CD4-positive, alpha-beta T cell treated with Interferon alpha-2 for 1 hour (primary cell): ENCODE results near the gene ANO1.

ENCODE experiments used
- DNase-seq, 2 donors: peaks; one replicate each; pipeline ENCODE4 v3.0.0-alpha.2; 2020 to 2022

Gene ANO1

DNA sequence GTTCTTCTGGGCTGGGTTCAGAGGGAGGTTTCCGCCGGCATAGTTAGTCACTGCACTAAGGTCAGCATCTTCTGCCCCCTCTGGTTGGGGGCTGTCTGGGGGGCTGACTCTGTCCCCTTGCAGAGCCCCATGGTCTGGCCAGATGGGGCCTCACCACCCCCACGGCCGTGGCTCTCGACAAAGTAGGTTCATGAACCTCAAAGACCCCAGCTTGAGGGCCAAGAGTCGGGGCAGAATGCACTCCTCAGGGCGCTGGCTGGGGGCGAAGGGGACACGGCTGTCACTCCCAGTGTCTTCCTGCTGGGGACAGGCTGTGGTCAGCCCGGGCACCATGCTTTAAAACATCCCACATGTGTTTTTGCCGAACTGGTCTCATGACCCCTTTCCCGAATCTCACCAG, 20.8 kb downstream of the ANO1 start:
- no peak for DNase-seq

DNA sequence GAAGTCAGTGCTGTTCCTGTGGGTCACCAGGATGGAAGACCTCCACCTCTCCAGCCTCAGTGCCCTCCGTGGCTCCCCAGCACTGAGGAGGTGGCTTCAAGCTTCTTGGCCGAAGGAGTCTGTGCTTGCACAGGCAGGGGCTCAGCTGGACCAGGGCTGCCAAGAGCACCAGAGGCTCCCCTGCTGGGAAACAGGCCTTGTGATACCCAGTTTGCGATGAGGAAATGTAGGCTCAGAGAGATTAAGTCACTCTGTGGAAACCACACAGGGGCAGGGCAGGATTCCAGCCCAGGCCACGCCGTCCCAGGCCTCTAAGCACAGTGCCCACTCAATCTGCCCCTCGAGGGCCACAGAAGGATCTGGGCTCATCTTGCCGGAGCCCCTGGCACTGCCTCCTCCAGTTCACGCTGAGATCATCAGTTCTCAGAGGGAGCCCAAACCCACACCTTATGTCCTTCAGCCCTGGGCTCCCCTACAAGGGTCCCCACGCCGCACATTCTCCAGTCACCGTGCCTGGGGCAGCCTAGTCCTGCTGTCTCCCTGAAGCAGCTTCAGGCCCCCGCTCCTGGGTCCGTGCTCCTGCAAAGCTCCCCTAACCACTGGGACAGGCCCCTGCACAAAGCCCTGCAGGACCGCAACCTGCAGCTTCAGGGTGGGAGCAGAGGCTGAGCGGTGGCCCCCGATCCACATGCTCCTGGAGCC, 21.6 kb downstream of the ANO1 start:
- no peak for DNase-seq

DNA sequence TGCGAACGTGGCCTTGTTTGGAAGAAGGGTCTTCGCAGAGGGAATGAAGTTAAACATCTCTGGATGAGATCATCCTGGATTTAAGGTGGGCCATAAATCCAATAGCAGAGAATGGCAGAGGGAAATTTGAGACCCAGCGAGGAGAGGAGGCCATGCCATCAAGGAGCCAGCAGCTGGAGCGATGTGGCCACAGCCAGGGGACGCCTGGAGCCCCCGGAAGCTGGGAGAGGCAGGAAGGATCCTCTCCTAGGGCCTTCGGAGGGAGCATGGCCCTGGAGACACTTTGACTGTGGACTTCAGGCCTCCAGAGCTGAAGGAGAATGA, 22.1 kb downstream of the ANO1 start:
- no peak for DNase-seq

DNA sequence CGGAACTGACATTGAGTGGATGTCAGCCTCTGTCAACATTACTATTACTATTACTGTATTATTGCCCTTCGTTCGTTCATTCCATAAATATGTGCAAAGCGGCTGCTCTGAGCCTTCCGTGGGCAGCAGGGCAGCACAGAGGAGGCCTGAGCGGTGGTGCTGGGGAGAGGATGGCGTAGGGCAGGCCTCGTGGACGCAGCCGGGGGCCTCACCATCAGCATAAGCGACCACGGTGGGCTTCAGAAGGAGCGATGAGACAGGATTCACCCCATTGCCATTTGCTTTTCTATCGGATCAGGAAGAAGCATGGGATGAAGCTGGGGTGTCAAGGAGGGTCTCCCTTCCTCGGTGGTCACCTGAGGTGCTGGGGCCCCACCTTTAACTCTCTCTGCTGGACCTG, 22.7 kb downstream of the ANO1 start:
- no peak for DNase-seq

- no peak for DNase-seq
Observed at GRCh38 chr11:70103256-70103975, 25.3 kb downstream of the ANO1 start.

- DNase-seq: no peak
Observed at GRCh38 chr11:70104419-70104818, 26.3 kb downstream of the ANO1 start.

GRCh38 chr11:70104961-70105360, 26.8 kb downstream of the ANO1 start:
- no peak for DNase-seq

- DNase-seq: no peak
Observed at GRCh38 chr11:70105369-70105754, 27.2 kb downstream of the ANO1 start.

DNA sequence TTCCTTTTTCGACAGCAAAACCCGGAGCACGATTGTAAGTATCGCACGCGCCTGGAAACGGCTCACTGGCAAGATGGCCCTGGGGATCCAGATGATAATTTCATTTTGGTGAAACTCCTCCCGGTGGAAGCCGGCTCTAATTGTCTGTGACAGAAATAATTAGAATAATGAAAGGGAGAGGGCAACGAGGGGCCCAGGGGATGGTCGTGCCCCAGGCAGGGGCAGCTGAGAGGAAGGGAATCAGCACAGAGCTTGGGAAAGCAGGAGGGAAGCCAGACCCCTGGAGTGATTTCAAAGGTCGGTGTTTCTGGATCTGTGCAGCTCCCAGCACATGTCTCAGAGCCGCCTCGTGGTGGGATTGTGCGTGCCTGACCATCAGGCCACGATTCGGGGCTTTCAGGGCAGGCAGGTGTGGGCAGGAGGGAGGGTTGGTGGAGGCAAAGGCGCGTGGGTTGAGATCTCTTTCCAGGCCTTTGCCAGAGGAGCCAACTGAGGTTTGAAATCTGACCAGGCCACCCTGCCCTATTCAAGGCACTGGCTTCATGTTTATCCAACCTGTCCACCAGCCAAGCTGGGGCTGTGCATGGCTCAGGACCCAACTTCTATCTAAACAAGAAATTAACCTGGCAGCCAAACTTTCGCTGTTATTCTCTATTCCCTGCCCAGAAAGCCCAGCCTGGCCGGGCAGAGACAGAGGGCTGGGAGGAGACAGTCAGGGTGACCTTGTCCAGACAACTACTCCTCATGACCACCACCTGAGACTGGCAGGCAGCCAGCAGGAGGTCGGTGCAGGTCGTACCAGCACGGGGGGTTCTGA, 27.8 kb downstream of the ANO1 start:
- no peak for DNase-seq

DNA sequence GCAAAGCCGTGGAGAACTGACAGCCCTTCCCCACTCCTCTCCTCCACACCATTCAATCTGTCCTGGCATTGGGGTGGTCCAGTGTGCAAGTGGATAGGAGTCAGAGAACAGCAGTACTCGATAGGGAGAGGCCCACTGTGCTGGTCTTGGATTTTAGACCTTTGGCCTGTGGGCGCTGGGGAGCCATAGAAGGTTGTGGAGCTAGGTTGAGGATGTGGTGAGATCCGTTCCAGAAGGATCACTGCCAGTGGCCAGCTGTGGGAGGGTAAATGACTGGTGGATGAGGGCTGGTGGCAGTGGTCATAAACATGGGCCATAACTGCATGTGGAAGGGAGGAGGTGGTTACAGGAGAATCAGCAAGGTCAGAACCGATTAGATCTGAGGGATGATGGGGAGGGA, 28.6 kb downstream of the ANO1 start:
- DNase-seq: no peak

GRCh38 chr11:70107191-70107590, 29.1 kb downstream of the ANO1 start:
- no peak for DNase-seq

- DNase-seq: no peak
Observed at GRCh38 chr11:70107756-70108155, 29.6 kb downstream of the ANO1 start.

GRCh38 chr11:70108250-70108649, 30.1 kb downstream of the ANO1 start:
- DNase-seq: no peak

- DNase-seq: no peak
Observed at GRCh38 chr11:70109006-70109405, 30.9 kb downstream of the ANO1 start.

- DNase-seq: no peak
Observed at GRCh38 chr11:70109903-70110302, 31.8 kb downstream of the ANO1 start.

DNA sequence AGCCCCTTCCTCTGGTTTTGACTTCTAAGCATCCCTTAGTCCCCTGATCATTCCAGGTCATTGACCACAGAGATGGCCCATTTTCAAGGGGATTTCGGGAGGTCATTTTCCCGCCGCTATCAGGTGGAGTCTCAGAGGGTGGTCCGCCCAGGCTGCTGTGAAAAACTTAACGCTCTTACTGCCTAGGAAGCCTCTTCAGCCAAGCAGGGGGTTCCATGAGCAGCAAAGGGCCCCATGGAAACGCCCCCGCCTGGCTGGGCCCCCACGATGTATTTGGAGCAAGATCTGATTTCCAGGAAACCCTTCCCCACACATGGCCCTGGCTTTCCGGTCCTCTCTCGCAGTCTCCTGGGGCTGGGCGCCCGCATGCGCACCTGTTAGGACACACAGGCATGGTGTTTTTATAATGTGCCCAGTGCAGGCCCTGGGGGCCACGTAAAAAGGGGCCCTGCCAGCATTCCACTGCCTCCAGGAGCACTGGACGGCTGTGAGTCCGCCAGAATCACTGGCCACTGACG, 32.5 kb downstream of the ANO1 start:
- DNase-seq: no peak

DNA sequence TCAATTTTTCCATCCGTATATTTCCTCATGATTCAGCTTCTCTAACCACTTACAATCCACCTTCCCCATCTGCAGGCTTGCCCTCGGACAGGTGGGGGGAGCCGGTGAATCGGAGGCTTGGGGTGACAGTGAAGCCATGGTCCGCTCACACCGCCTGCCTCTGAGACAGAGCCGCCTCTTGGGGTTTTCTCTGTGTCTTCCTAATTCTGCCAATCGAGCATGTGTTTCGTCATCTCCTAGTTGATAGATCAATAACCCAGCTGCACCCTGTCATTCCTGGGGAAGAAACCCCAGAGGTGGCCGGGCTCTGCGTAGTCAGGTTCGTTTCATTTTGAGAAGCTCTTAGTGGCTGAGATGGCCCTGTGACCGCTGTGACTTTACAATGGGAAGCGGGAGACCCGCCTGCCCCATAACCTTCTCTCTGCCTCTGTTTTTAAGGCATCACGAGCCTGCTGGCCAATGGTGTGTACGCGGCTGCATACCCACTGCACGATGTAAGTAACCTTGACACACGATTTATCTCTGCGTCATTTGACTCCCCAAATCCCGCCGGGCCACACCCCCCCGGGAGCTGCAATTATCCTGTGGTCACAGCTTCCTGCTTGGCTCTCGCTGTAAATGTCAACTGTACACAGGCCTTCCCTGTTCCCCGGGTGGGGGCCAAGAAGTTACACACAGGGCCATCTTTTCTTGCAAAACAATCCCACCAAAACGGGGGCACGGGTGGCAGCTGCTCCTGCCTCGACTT, 33.3 kb downstream of the ANO1 start:
- DNase-seq: no peak

GRCh38 chr11:70112017-70112434, 33.9 kb downstream of the ANO1 start:
- DNase-seq: no peak

DNA sequence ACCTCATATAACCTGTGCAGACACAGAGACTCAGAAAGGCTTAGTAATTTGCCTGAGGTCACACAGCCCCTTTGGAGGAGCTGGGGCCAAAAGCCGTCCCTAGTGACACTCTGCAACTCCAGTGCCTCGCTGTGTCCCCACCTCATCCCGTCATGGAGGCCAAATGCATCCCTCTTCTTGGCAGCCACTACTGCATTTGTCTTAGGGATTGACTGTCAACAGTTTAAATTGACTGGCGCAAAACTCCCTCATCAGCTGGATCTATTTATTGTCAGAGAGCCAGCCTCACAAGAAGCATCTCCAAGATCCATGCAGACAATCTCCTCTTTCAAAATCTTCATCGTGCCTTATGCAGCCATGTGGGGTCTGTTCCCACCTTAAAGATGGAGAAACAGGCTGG, 35.7 kb downstream of the ANO1 start:
- no peak for DNase-seq

- no peak for DNase-seq
Observed at GRCh38 chr11:70115778-70116177, 37.7 kb downstream of the ANO1 start.

GRCh38 chr11:70116386-70117065, 38.4 kb downstream of the ANO1 start:
- no peak for DNase-seq

GRCh38 chr11:70117567-70118145, 39.5 kb downstream of the ANO1 start:
- no peak for DNase-seq
